Left ventricle myocardium superior (tissue), 1 donor: ENCODE measurements around the gene PPM1E. TPM values are rescaled to one million over a fixed set of nuclear protein-coding genes. Genes with fewer than 3 reads are reported as not detected.
"Not testable (repeated sequence)": the region's sequence is repeated elsewhere in the genome, so short reads cannot be mapped to it uniquely, and the experiment has no call there.

Experiments
- ATAC-seq: fragments of 200-7000 bp; cut with Tn5 transposase; one replicate; pipeline ENCODE4 v1.9.1; 2020; ENCODE audit warnings: mild to moderate bottlenecking, moderate library complexity
- DNase-seq: peaks from one replicate; pipeline ENCODE4 v3.0.0-alpha.2; 2020
- intact Hi-C: fragments of 100-400 bp; cut with micrococcal nuclease; formaldehyde crosslinking; loops from one replicate; pipeline ENCODE4 v1.11.0; 2022
- total RNA-seq: library from RNA; stranded (reverse); fragmentation: NEBNext Ultra II Directional; extraction: Animal tissue kit (Norgen Biotek cat#: 25700); gene quantifications from one replicate; pipeline ENCODE4 v1.2.1, GENCODE V29; 2021
- donor health status: DM: no; HTN: yes; CAD: no; lungs with severe emphysema.

PPM1E gene
- total RNA-seq, 1 donor from 2014 or later, result 3.2 TPM

DNA sequence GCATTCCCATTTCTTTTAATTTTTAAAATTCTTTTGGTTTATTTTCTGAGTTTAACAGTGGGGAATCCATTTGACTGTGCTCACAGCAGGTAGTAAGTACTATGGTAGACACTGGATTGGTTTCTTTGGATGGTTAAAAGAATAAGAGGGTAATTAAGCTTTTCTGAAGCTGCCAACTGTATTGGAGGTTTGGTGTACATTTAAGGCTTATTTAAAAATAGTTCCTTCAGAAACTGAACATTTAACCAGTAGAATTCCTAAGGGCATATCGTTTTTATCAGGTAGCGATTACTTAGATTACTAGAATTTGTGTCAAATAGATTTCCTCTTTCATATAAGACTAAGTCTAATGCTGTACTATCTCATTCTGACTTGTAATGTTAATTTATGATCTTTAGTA lies 162.4 kb downstream of the PPM1E start:
- no peak for ATAC-seq

DNA sequence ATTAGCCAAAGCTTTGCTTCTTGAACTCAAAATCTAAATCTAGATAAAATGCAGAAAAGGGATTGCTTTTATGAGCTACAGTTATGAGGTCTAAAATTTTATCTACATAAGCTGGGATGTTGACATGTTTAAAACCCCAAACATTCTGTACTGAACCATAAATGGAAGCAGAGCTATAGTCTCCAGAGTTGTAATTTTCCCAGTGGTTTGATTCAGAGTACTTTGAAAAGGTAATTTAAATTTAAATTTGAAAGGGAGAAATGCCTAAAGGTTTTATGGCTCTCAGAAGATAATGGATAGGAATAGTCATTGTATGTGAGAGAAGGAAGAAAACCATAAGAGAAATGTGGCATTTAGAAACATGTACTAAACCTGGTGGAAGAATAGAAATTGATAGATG lies 163.2 kb downstream of the PPM1E start:
- intact Hi-C loops, result no loop called here
- DNase-seq (no peak), ATAC-seq (no peak)

More for the DNA sequence above, 162.4 kb downstream of the PPM1E start:
- no peak for DNase-seq
- intact Hi-C loops, result no loop called here

GRCh38 chr17:58920773-58921172 lies 165.1 kb downstream of the PPM1E start:
- intact Hi-C loops, result no loop called here
- no peak for ATAC-seq
- no peak for DNase-seq

DNA sequence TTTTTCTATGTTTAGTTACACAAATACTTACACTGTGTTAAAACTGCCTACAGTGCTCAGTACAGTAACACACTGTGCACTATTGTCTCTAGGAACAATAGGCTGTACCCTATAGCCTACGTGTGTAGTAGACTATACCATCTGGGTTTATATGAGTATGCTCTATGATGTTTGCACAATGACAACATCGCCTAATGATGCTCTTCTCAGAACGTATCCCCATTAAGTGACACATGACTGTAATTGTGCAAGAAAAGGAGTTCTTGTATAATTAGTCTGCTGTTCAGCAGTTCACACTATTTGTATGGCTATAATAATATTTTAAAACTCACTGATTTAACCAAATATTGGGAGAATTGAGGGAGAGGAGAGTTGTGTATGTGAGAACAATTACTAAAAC lies 177.3 kb downstream of the PPM1E start:
- intact Hi-C loops, result no loop called here
- DNase-seq (no peak), ATAC-seq (no peak)

DNA sequence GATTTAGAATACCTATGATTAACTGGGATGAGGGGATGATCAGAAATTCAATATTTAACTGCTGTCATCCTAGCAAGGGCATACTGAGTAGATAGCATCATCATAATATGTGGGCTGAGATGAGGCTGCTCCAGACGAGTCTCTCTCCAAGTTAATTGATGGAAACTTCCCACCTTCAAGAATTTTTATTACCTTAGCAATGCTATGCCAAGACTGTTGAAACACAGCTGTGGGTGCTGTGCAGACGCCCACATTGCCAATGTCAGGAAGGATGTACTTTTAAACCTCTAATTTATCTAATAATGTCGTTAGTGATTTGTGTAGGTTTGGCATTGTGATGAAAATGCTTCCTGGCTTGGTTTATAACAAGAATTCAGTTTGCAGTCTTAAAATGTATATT lies 180.6 kb downstream of the PPM1E start:
- no peak for DNase-seq
- no peak for ATAC-seq
- intact Hi-C loops, result no loop called here

- no peak for ATAC-seq
- DNase-seq, result no peak
- intact Hi-C loops, result no loop called here
Observed at GRCh38 chr17:58944166-58944565, 188.5 kb downstream of the PPM1E start.

GRCh38 chr17:58947411-58947810 lies 191.8 kb downstream of the PPM1E start:
- ATAC-seq, result no peak
- intact Hi-C loops, result no loop called here

DNA sequence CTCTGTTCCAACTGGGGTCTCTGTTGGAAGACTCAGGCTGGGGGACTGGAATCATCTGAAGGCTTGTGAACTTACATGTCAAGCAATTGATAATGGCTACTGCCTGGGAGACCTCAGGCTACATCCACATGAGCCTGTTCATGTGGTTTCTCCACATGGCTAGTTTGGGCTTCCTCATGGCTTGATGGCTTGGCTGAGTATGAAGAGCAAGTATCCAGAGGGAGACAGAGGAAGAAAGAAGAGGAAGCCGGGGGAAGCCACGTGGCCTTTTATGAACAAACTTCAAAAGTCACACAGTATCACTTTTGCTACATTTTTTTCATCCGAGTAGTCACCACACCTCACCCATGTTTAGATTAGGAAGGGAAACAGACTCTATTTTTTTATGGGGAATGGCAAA lies 192.2 kb downstream of the PPM1E start:
- intact Hi-C loops, result no loop called here
- DNase-seq (no peak), ATAC-seq (no peak)

More at GRCh38 chr17:58947411-58947810, 191.8 kb downstream of the PPM1E start:
- DNase-seq, result no peak

DNA sequence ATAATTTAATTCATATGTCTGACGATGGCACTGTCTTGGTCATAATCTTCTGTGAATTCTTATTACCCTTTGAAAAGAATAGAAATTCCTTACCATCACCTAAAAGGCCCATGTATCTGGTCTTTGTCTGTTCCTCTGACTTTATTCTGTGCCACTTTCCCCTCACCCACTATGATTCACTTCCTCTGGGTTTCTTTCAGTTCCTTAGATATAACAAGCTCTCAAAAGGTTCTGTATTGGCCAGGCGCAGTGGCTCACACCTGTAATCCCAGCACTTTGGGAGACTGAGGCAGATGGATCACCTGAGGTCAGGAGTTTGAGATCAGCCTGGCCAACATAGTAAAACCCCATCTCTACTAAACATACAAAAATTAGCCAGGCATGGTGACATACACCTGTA lies 198.7 kb downstream of the PPM1E start:
- intact Hi-C loops, DNase-seq, ATAC-seq: not testable (repeated sequence)

GRCh38 chr17:58956997-58957724 lies 201.5 kb downstream of the PPM1E start:
- DNase-seq, result no peak
- intact Hi-C loops, result no loop called here
- ATAC-seq, result no peak

DNA sequence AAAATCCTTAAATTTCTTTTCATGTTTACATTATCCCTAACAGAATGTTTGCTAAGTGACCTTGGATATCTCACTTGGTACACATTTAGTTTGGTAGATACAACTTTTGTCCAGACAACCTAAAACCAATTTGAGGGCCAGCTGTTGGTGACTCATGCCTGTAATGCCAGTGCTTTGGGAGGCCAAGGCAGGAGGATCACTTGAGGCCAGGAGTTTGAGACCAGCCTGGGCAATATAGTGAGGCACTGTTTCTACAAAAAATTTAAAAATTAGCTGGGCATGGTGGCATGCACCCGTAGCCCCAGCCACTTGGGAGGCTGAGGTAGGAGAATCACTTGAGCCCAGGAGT lies 202.0 kb downstream of the PPM1E start:
- intact Hi-C loops, DNase-seq, ATAC-seq: not testable (repeated sequence)

- intact Hi-C loops, result no loop called here
- ATAC-seq, result no peak
- DNase-seq, result no peak
Observed at GRCh38 chr17:58960068-58960467, 204.4 kb downstream of the PPM1E start.

- DNase-seq, result no peak
- intact Hi-C loops, result no loop called here
- no peak for ATAC-seq
Observed at GRCh38 chr17:58965221-58965620, 209.6 kb downstream of the PPM1E start.

- intact Hi-C loops, result no loop called here
- DNase-seq (no peak), ATAC-seq (no peak)
Observed at GRCh38 chr17:58966208-58966607, 210.6 kb downstream of the PPM1E start.

DNA sequence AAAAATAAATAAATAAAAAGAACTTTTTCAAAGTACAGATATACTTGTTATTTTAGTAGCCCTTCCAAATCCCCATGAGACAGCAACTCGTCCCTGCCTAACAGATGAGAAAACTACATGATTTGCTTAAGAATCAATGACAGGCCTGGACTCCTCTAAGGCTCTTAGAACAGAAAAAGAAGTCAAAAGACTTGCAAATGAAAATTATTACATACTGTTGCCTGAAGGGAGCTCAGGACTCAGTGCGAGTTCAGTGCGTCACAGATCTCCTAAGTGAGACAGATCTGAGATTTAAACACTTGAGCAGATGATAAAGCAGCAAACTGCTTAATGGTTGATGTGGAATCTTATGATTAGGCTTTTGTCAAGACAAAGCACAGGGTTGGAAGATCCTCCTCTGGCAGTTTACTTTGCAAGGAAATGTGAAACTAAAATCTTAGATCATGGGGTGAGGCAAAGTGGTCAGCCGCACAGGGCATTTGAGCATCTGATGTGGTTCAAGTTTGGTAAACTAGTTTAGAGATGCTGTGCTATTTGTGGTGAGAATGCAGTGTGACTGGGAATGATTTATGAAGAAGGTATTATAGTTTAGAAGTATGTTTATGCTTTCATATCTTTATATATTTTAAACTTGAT lies 212.9 kb downstream of the PPM1E start:
- ATAC-seq (no peak), DNase-seq (no peak)
- intact Hi-C loops, result no loop called here

DNA sequence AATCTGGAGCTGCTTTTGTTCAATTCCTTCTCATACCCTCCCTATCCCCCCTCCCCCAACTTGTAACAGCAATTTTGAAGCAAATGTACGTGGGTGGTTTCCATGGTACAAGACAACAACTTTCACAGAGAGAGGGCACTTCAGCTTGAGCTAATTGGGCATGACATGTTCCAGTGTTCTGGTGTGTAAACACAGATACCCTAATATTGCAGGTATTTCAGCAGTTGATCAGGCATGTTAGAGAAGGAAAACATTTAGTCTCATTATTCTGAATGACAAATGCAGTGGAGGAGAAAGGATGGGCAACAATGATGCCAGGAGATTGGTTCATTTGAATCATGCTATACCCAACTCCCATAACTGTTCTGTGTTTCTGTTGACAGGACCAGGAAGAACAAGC lies 213.5 kb downstream of the PPM1E start:
- intact Hi-C loops, result no loop called here
- ATAC-seq (no peak), DNase-seq (no peak)

GRCh38 chr17:58969612-58970011 lies 214.0 kb downstream of the PPM1E start:
- ATAC-seq (no peak), DNase-seq (no peak)
- intact Hi-C loops, result no loop called here

DNA sequence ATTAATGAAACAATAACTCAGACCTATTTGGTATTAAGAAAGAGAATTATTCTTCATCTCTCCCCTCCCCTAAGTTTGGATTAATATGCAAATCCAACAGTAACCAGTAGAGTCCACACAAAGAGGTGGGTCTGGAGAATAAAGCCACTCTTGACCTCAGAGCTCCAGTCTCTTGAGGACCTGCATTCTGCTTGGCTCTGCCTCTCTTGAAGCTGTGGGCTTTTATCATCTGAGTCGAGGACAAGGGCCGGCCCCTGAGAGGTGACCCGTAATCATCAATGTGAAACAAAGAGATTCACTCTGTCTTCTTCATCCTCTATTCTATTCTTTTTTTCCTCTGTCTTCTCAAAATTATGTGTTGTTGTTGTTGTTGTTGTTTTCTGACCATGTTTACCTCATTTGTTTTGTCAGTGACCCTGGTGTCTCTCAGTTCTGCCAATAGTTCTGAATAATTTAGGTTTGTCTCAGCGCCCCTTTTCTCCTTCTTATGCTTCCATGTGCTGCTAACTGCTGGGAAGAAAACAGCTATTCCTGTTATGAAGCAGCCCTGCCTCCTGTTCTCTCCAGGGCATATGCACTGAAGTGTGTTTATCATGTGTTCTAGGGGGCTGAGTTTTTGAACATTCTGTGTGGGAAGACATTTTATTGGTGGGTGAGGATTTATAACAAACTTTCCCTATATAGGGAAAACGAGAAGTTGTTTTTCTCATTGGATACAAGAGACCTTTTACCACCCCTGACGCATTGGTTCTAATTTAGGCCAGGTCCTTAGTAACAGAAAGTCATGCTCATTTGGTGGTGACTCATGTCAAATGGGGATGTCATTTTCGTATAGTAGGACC lies 215.2 kb downstream of the PPM1E start:
- no peak for ATAC-seq
- no peak for DNase-seq
- intact Hi-C loops, result no loop called here

DNA sequence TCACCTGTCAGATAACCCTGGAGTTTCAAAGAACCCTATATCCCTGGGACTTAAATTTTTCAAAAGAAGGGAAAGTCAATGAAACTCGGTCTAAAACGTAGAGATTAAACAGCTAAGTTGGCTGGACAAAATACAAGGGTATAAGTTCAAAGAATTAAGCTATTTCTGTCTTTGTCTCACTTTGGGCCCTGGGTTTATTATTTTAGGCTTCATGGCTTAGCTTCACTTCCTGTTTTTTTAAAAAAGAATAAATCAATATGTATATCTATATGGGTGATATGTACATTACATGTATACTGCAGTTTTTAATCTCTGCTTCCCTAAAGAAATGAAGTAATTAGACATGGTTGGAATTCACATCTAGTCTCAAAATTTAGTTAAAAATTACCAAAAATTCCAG lies 218.7 kb downstream of the PPM1E start:
- ATAC-seq (no peak), DNase-seq (no peak)
- intact Hi-C loops, result no loop called here

DNA sequence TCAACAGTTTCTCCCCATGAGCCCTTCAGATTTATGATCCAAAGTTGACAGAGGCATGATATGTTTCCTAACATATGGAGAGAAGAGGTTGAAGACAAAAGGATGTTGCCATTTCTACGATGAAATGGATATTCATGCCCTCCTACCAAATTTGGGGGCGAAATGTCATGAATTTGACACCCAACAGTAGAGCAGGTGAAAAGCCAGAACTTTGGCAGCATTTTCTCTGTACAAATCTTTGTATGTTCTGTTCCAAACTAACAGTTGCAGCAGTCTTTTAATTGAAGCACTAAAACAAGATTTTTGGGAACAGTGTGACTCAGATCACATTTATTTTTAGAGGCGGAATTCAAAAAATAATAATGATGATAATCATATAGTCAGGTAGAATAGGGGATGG lies 220.9 kb downstream of the PPM1E start:
- no peak for DNase-seq
- intact Hi-C loops, result no loop called here
- no peak for ATAC-seq
